ENCODE results near the gene LSG1.
"Not testable (repeated sequence)": the region's sequence is repeated elsewhere in the genome, so short reads cannot be mapped to it uniquely, and the experiment has no call there.

LSG1 gene

DNA sequence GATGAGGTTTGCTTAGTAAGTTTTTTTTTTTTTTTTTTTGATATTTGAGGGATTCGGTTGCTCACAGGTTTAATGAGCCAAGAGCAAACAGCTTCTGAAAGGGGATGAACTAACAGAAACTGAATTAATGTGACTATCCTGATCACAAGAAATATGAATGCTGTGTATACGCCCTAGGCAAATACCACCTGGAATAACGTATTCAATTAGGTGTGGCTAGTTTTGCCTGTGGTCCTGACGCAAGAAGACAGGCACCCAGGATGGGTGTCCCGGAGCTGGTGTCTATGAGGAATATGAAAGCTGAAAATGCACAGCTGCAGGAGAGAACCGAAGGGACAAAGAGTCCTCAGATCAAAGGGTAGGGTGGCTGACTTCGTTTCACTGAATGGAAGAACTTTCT is 14.6 kb downstream of the LSG1 start:
- no peak for DNase-seq (ENCODE audit: low read depth in 2 of 2)

GRCh38 chr3:194654443-194654842 is 17.5 kb downstream of the LSG1 start:
- no peak for DNase-seq (ENCODE audit: low read depth in 2 of 2)

DNA sequence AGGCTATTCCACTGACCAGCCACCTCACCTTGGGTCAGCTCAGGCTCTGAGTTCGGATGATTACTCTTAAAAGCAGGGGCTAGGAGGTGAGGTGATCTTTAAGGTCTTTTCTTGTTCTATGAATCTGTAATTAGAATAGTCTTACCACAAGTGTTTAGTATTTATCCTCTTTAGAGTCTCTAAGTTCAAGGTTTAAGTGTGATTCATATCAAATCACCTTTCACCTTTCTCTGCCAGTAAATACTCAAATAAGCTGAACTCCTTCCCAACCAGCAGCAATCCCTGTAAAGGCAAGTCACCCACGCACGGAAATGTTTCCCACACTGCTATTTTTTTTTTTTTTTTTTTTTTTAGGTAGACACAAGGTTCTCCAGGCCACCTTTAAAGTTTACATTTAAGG is 24.2 kb downstream of the LSG1 start:
- no peak for DNase-seq (ENCODE audit: low read depth in 2 of 2)

GRCh38 chr3:194642769-194643168 is 29.2 kb downstream of the LSG1 start:
- DNase-seq (ENCODE audit: low read depth in 2 of 2) = no peak

GRCh38 chr3:194640829-194641228 is 31.2 kb downstream of the LSG1 start:
- DNase-seq (ENCODE audit: low read depth in 2 of 2) = no peak

DNA sequence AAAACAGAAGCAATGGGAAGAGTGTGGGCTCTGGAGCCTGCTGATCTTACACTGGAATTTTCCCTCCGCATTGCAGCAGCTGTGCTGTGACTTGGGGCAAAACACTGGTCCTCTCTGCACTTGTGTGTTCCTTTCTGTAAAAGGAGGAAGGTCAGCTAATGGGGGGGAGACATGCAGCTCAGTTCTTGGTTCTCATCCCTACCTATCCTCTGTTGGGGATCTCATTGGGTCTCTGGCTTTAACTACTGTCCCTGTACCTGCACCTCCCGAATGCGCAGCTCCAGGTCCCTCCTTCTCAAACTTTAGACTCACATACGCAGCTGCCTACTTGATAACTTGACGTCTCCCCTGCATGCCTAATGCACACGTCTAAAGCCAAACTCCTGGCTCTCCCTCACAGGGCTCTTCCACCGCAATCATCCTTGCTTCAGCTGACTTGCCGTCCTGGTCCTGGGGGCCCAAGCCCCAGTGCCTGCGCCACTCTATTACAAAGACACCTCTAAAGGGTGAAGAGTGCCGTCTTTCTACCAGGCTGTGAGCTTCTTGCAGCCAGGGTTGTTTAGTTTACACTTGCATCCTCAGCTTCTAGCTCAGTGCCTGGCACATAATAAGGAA is 32.9 kb downstream of the LSG1 start:
- DNase-seq (ENCODE audit: low read depth in 2 of 2) = no peak

GRCh38 chr3:194637541-194638400 is 34.2 kb downstream of the LSG1 start:
- no peak for DNase-seq (ENCODE audit: low read depth in 2 of 2)

DNA sequence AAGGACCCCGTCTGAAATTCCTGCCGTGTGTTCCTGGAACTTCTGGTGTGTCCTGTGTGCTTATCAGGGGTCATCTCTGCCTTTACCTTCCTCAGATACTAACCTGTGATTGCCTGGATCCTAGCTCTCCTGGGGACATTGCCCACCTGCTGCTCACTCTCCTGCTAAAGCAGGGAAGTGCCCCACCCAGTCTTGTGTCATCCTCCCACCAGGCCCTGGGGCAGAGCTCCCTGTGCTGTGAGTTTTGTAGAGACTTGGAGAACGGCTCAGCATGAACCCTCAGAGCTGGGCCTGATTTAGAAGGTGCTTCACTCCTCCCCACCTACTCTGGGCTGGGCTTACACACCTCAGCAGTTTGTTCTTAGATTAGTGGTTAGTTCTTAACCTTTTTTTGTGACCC is 34.9 kb downstream of the LSG1 start:
- no peak for DNase-seq (ENCODE audit: low read depth in 2 of 2)

DNA sequence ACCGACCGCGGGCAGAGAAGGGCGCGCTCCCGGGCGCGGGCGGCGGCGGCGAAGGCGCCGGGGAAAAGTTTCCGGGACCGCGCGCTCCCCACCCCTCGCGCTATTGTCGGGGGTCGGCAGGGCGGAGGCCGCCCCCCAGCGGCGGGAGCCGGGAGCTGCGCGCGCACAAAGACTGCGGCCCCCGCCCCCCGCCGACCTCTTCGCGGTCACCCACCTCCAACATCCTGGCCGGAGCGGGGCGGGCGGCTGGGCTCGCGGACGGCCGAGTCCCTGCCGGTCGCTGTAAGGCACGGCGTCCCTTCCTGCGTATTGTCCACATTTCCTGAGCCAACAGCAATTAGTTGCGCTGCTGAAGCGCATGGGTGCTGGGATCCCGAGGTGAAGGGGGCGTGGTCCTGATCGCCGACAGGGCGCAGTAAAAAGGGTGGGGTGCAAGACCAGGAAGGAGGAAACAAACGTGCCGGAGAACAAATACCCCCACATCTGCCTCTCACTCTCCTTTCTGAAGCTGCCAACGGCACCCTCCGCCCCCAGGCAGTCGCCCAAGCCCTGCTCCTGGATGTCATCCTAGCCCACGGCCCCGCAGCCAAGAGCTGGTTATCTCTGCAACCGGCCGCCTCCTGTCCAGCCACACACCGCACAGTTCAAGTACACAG is 38.5 kb downstream of the LSG1 start, which contains the start of gene TMEM44:
Gene TMEM44 (minus strand): TSS at position 71 of the 656 bp plus-strand sequence. CDS start 204 bp downstream, outside the sequence.
- peak; percentile 24 to 27 for DNase-seq (ENCODE audit: low read depth in 2 of 2)

- DNase-seq (ENCODE audit: low read depth in 2 of 2) = no peak
These were observed 39.1 kb downstream of the LSG1 start for GRCh38 chr3:194632809-194633348.

- DNase-seq (ENCODE audit: low read depth in 2 of 2) = no peak
These were observed 39.7 kb downstream of the LSG1 start for GRCh38 chr3:194632226-194632808.

DNA sequence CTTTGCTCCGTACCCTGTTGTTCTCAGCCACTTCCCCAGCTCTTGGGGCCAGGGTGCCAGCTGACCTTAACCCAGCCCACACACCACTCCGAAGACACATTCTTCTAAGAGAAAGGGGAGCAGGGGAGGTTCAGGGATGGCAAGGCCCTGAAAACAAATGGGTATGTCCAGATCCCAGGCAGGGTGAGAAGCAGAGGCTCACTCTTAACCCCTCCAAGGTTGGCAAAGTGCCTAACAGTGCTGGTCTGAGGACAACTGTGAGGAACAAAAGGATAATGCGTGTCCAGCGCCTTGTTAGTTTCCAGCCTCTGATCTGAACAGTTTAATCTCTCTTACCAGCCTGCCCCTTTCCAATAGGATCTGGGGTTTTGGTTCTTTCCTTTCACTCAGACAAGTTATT is 40.3 kb downstream of the LSG1 start:
- DNase-seq (ENCODE audit: low read depth in 2 of 2) = no peak

DNA sequence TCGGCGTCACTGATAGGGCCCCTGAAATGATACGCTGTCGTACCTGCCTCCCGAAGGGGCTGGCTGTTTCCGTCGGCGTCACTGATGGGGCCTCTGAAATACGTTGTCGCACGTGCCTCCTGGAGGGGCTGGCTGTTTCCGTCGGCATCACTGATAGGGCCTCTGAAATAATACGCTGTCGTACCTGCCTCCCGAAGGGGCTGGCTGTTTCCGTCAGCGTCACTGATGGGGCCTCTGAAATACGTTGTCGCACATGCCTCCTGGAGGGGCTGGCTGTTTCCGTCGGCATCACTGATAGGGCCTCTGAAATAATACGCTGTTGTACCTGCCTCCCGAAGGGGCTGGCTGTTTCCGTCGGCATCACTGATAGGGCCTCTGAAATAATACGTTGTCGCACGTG is 41.3 kb downstream of the LSG1 start:
- DNase-seq (ENCODE audit: low read depth in 2 of 2) = not testable (repeated sequence)

- DNase-seq (ENCODE audit: low read depth in 2 of 2) = no peak
These were observed 47.0 kb downstream of the LSG1 start for GRCh38 chr3:194624956-194625355.

DNA sequence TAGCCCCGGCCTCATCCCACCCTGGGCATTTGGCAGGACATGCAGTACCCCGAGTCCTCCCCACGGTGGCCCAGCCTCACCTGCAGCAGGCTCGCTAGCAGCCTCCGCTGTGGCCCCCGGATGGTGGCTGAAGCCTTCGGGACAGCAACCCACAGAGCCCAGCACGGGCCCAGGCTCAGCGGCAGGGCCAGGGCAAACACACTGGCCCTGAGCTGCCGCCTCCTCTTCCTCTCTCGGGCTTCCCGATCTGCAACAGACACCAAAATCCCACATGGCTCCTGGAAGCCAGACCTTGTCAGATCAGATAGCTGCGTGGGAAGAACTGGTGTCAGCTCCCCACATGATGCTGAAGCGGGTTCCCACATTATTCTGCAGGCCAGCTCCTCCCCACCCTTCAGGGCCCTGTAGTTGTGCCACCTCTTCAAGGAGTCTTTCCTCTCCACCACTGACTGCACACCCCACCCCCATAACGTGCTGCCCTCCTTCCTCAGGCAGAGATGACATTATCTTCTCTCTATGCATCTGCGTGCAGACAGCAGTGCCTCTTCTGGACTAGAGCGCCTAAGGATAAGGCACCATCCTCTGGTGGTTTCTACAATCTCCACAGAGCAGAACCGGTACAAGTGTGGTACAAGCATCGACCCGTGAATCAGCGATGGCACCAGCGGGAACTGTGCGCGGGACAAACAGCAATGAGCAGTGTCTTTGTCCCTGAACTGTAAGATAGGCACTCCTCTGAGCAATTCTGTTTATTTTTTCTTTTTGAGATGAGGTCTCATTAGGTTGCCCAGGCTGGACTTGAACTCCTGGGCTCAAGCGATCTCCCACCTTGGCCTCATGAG is 48.3 kb downstream of the LSG1 start:
- DNase-seq (ENCODE audit: low read depth in 2 of 2) = no peak

- no peak for DNase-seq (ENCODE audit: low read depth in 2 of 2)
These were observed 49.2 kb downstream of the LSG1 start for GRCh38 chr3:194622621-194623340.

DNA sequence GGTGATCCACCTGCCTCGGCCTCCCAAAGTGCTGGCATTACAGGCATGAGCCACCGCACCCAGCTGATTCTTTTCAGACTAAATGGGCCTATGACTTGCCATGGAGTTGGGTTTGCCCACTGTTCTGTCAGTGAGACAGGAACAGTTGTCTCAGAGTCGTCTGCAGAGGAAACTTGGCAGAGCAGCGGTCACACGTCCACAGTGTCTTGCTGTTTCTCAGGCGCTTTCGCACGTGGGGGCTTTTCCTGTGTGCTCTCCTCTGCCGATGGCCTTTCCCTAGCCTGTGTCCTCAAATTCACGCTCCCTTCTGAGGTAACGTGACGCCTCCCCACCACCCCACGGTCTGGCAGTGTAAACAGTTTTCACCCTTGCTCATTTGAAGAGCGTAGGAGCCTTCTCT is 50.0 kb downstream of the LSG1 start:
- no peak for DNase-seq (ENCODE audit: low read depth in 2 of 2)

DNA sequence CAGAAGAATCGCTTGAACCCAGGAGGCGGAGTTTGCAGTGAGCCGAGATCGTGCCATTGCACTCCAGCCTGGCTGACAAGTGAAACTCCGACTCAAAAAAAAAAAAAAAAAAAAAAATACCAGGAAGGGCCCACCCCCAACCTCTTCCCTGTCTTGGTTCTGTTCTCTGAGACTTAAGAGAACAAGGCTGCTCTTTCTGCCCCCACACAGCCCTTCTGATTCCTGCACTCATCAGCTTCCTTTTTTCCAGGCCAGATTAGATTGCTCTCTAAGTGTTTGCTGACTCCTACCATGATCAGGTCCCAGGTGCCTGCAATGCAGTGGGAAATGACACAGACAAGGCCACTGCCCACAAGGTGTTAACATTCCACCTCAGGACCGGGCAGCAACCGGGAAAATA is 51.8 kb downstream of the LSG1 start:
- no peak for DNase-seq (ENCODE audit: low read depth in 2 of 2)

DNA sequence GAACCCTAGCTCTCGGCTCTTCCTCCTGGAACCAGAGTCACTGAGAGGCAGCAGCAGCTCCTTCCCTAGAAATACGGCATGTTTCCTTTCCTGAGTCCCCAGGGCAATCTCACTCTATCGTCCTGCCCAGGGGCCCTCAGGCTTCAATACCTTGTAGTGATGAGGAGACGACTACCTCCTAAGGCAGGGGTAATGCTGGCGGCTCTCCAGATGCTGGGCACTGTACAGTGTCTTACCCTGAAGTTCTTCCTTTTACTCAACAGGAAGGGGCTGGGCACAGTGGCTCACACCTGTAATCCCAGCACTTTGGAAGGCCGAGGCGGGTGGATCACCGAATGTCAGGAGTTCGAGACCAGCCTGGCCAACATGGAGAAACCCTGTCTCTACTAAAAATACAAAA is 52.2 kb downstream of the LSG1 start:
- no peak for DNase-seq (ENCODE audit: low read depth in 2 of 2)

- no peak for DNase-seq (ENCODE audit: low read depth in 2 of 2)
These were observed 53.0 kb downstream of the LSG1 start for GRCh38 chr3:194618858-194619608.

Measured in activated CD8-positive, alpha-beta memory T cell treated with anti-CD3 and anti-CD28 coated beads for 4 hours (primary cell).